ENCODE data around the gene LRRC45. TPM values are rescaled to one million over a fixed set of nuclear protein-coding genes. Genes with fewer than 3 reads are reported as not detected.

LRRC45 gene
- polyA plus RNA-seq, 4 donors = 10.0 to 19.6 (median 17.1) TPM

GRCh38 chr17:82080048-82080788 lies 57.1 kb downstream of the LRRC45 start:
- no peak for DNase-seq (ENCODE audit: low read depth in 4 of 4, low spot score in 2 of 4)

Other genes with a start within 250 kb of the LRRC45 start
- gene GCGR, start 219.2 kb upstream of the LRRC45 start, polyA plus RNA-seq (ENCODE audit: insufficient read length in 4 of 4) = 10 to 100 TPM in 2 of 4 donors, 1 to 10 TPM in 2; 8.6 to 18.5 (median 12.7) TPM
- gene MCRIP1, start 190.0 kb upstream of the LRRC45 start, polyA plus RNA-seq (ENCODE audit: insufficient read length in 4 of 4) = 100 to 1,000 TPM in 2 of 4 donors, 10 to 100 TPM in 2; 69.8 to 134 (median 107) TPM
- under 1 TPM; 0.23 to 0.46 (median 0.37) TPM for gene PPP1R27, start 188.3 kb upstream of the LRRC45 start, polyA plus RNA-seq (ENCODE audit: insufficient read length in 4 of 4)
- 100 to 1,000 TPM; 397 to 434 (median 411) TPM for gene P4HB, start 162.8 kb upstream of the LRRC45 start, polyA plus RNA-seq (ENCODE audit: insufficient read length in 4 of 4)
- gene ARHGDIA, start 152.0 kb upstream of the LRRC45 start, polyA plus RNA-seq (ENCODE audit: insufficient read length in 4 of 4) = 100 to 1,000 TPM; 156 to 249 (median 195) TPM
- 100 to 1,000 TPM in 1 of 4 donors, 10 to 100 TPM in 3; 66.6 to 107 (median 76.3) TPM for gene ALYREF, start 131.7 kb upstream of the LRRC45 start, polyA plus RNA-seq (ENCODE audit: insufficient read length in 4 of 4)
- 100 to 1,000 TPM in 2 of 4 donors, 10 to 100 TPM in 2; 72.2 to 130 (median 96.2) TPM for gene ANAPC11, start 131.6 kb upstream of the LRRC45 start, polyA plus RNA-seq (ENCODE audit: insufficient read length in 4 of 4)
- gene NPB, start 121.1 kb upstream of the LRRC45 start, polyA plus RNA-seq (ENCODE audit: insufficient read length in 4 of 4) = 1 to 10 TPM in 1 of 4 donors, under 1 TPM in 3; 0.39 to 1.5 (median 0.52) TPM
- 10 to 100 TPM; 45.7 to 55.9 (median 49.5) TPM for gene PCYT2, start 111.9 kb upstream of the LRRC45 start, polyA plus RNA-seq (ENCODE audit: insufficient read length in 4 of 4)
- 10 to 100 TPM in 3 of 4 donors, 1 to 10 TPM in 1; 9.6 to 19.6 (median 14.7) TPM for gene SIRT7, start 105.1 kb upstream of the LRRC45 start, polyA plus RNA-seq (ENCODE audit: insufficient read length in 4 of 4)
- 10 to 100 TPM in 3 of 4 donors, 1 to 10 TPM in 1; 9.8 to 15.4 (median 11.9) TPM for gene MAFG, start 95.6 kb upstream of the LRRC45 start, polyA plus RNA-seq (ENCODE audit: insufficient read length in 4 of 4)
- gene PYCR1, start 86.0 kb upstream of the LRRC45 start, polyA plus RNA-seq (ENCODE audit: insufficient read length in 4 of 4) = 10 to 100 TPM; 27.6 to 38.1 (median 31.7) TPM
- gene MYADML2, start 76.1 kb upstream of the LRRC45 start, polyA plus RNA-seq (ENCODE audit: insufficient read length in 4 of 4) = under 1 TPM in 3 of 4 donors, not detected in 1; 0.14 to 0.33 (median 0.24) TPM
- gene NOTUM, start 62.1 kb upstream of the LRRC45 start, polyA plus RNA-seq (ENCODE audit: insufficient read length in 4 of 4) = 1 to 10 TPM; 2.1 to 3.2 (median 2.8) TPM
- 10 to 100 TPM; 22.1 to 40.1 (median 35.8) TPM for gene ASPSCR1, start 45.7 kb upstream of the LRRC45 start, polyA plus RNA-seq (ENCODE audit: insufficient read length in 4 of 4)
- gene CENPX, start 427 bp upstream of the LRRC45 start, polyA plus RNA-seq (ENCODE audit: insufficient read length in 4 of 4) = 10 to 100 TPM; 36.3 to 49.2 (median 45.1) TPM
- 10 to 100 TPM in 3 of 4 donors, 1 to 10 TPM in 1; 8.6 to 17.0 (median 14.9) TPM for gene RAC3, start 8.4 kb downstream of the LRRC45 start, polyA plus RNA-seq (ENCODE audit: insufficient read length in 4 of 4)
- 100 to 1,000 TPM in 1 of 4 donors, 10 to 100 TPM in 3; 79.6 to 138 (median 86.5) TPM for gene DCXR, start 14.4 kb downstream of the LRRC45 start, polyA plus RNA-seq (ENCODE audit: insufficient read length in 4 of 4)
- 10 to 100 TPM; 38.2 to 67.5 (median 52.2) TPM for gene RFNG, start 28.5 kb downstream of the LRRC45 start, polyA plus RNA-seq (ENCODE audit: insufficient read length in 4 of 4)
- 100 to 1,000 TPM in 3 of 4 donors, 10 to 100 TPM in 1; 98.9 to 158 (median 137) TPM for gene GPS1, start 28.6 kb downstream of the LRRC45 start, polyA plus RNA-seq (ENCODE audit: insufficient read length in 4 of 4)
- 10 to 100 TPM; 67.0 to 99.5 (median 97.0) TPM for gene DUS1L, start 42.5 kb downstream of the LRRC45 start, polyA plus RNA-seq (ENCODE audit: insufficient read length in 4 of 4)
- gene FASN, start 74.9 kb downstream of the LRRC45 start, polyA plus RNA-seq (ENCODE audit: insufficient read length in 4 of 4) = 10 to 100 TPM; 29.5 to 65.2 (median 45.9) TPM
- gene CCDC57, start 189.5 kb downstream of the LRRC45 start, polyA plus RNA-seq (ENCODE audit: insufficient read length in 4 of 4) = 10 to 100 TPM; 29.8 to 93.3 (median 62.1) TPM
- gene SLC16A3, start 205.7 kb downstream of the LRRC45 start, polyA plus RNA-seq (ENCODE audit: insufficient read length in 4 of 4) = 10 to 100 TPM in 3 of 4 donors, 1 to 10 TPM in 1; 8.4 to 18.8 (median 11.5) TPM